PC-3 (cell line): ENCODE results near the gene BDKRB2. TPM values are rescaled to one million over a fixed set of nuclear protein-coding genes. Genes with fewer than 3 reads are reported as not detected.

Experiments used
- ATAC-seq: fragments of 200-7000 bp; cut with Tn5 transposase; 2 replicates; pipeline ENCODE4 v1.9.1; 2020; ENCODE audit warnings: mild to moderate bottlenecking, moderate library complexity
- BruUV-seq: library from RNA; stranded (reverse); fragments of 400-500 nt; replicated peaks from 2 replicates; lab custom pipeline; 2021; lab: Mats Ljungman, UMichigan
- CTCF ChIA-PET: fragments of 300-600 bp; sonication (Branson Sonifier 250); formaldehyde crosslinking; loops from one replicate; lab custom pipeline; 2022; ENCODE audit warnings: antibody characterized with exemption; lab: Charles Lee
- POLR2A ChIA-PET: fragments of 300-600 bp; sonication (Branson Sonifier 250); formaldehyde crosslinking; loops from one replicate; lab custom pipeline; 2022; ENCODE audit warnings: antibody characterized with exemption; ENCODE audit not compliant: unreplicated experiment; lab: Charles Lee
- DNase-seq: peaks from one replicate; pipeline ENCODE4 v3.0.0-alpha.2; 2015
- H2AFZ ChIP-seq: fragments of 300-600 bp; sonication (generic); 2 replicates; pipeline ENCODE4 v1.6.0; 2016; ENCODE audit warnings: antibody characterized with exemption, low read length
- H3F3A ChIP-seq: fragments of 300-600 bp; sonication (generic); one replicate; pipeline ENCODE4 v1.6.0; 2017; ENCODE audit warnings: antibody characterized with exemption, low read length, control low read depth, mild to moderate bottlenecking; ENCODE audit not compliant: unreplicated experiment
- H3K27ac ChIP-seq: fragments of 300-600 bp; sonication (generic); 2 replicates; pipeline ENCODE4 v1.5.1; 2016; ENCODE audit warnings: mild to moderate bottlenecking, low read length
- H3K27me3 ChIP-seq: fragments of 300-600 bp; sonication (generic); 2 replicates; pipeline ENCODE4 v1.6.1; 2016; ENCODE audit warnings: low read length, mixed read lengths
- H3K36me3 ChIP-seq: fragments of 300-600 bp; sonication (generic); 2 replicates; pipeline ENCODE4 v1.6.1; 2016; ENCODE audit warnings: low read depth, mixed run types, low read length, mixed read lengths
- H3K4me1 ChIP-seq: fragments of 300-600 bp; sonication (generic); 2 replicates; pipeline ENCODE4 v1.5.1; 2016; ENCODE audit warnings: low read length; ENCODE audit not compliant: insufficient read depth
- H3K4me2 ChIP-seq: fragments of 300-600 bp; sonication (generic); 2 replicates; pipeline ENCODE4 v1.6.0; 2016; ENCODE audit warnings: low read length
- H3K4me3 ChIP-seq: fragments of 300-600 bp; sonication (generic); 2 replicates; pipeline ENCODE4 v1.5.1; 2016; ENCODE audit warnings: mild to moderate bottlenecking, low read length, mixed read lengths
- H3K79me2 ChIP-seq: fragments of 300-600 bp; sonication (generic); 2 replicates; pipeline ENCODE4 v1.6.1; 2017; ENCODE audit warnings: low read length, mixed read lengths
- H3K9ac ChIP-seq: fragments of 300-600 bp; sonication (generic); 2 replicates; pipeline ENCODE4 v1.6.0; 2016; ENCODE audit warnings: mild to moderate bottlenecking, low read length
- H3K9me2 ChIP-seq: fragments of 300-600 bp; sonication (generic); replicated peaks from 2 replicates; pipeline ENCODE4 v1.6.1; 2016; ENCODE audit warnings: mixed run types, low read length, mixed read lengths
- H3K9me3 ChIP-seq: fragments of 300-600 bp; sonication (generic); 2 replicates; pipeline ENCODE4 v1.6.1; 2016; ENCODE audit warnings: low read length, mixed read lengths
- H4K20me1 ChIP-seq: fragments of 300-600 bp; sonication (generic); 2 replicates; pipeline ENCODE4 v1.6.1; 2016; ENCODE audit warnings: low read length, mixed read lengths
- EZH2 ChIP-seq: fragments of 300-600 bp; sonication (generic); IDR thresholded peaks from one replicate; pipeline ENCODE4 v1.6.1; 2017; ENCODE audit warnings: antibody characterized with exemption, mild to moderate bottlenecking, low read length; ENCODE audit not compliant: unreplicated experiment
- EZH2phosphoT487 ChIP-seq: fragments of 300-600 bp; sonication (generic); IDR thresholded peaks from 2 replicates; pipeline ENCODE4 v1.6.1; 2018; ENCODE audit warnings: mild to moderate bottlenecking, antibody characterized with exemption, low read length, borderline replicate concordance
- intact Hi-C: fragments of 100-400 bp; cut with micrococcal nuclease; formaldehyde crosslinking; loops from 2 replicates; pipeline ENCODE4 v1.9.0; 2023
- total RNA-seq: library from RNA; depleted of rRNA; stranded (reverse); fragments of >200 nt; gene quantifications from 2 replicates; pipeline ENCODE4 v1.2.3, GENCODE V29; 2014
- TF ChIP-seq, protein P1 (sequence below): fragments of 300-600 bp; sonication (generic); conservative IDR thresholded peaks from 2 replicates; pipeline ENCODE4 v1.5.1; 2017; ENCODE audit warnings: antibody characterized with exemption, low read depth, mild to moderate bottlenecking, low read length

The BDKRB2 gene
- total RNA-seq, 1 experiment from 2014 or later: 0.07 TPM

DNA sequence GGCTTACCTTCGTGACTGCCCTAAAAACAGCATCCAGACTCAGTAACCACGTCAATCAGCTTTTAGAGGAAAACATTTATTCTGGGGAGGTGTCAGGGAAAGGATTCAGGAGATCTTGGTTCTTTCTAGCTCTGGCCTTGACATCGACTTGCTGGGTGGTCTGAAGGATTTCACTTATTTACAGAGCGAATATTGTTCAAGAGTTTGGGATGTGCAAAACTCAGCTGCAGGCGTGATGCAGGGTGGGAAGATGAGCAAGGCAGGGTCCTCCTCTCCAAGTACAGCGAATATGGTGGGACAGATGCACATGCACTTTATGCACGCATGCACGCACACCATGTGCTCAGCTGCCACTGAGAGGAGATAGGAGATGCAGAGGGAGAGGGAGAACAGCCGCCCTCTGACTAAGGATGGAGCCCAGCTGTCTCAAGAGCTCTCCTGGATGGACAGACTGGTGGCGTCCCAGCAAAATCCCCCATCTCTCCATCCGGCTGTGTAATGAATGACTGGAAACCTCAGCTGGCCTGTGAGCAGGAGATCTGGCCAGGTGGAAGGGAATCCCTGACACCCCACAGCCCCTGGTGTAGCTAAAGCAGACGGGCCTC lies 27.0 kb downstream of the BDKRB2 start:
- Histone ChIP-seq H3K27me3 (peaks cover 39% of the 10 kb centered on the region), H3K4me3 (no peak overlapping the region), H3F3A (no peaks in the 10 kb centered on the region), H3K9me2 (no peaks in the 10 kb centered on the region), H3K4me1 (no peaks in the 10 kb centered on the region), H4K20me1 (no peaks in the 10 kb centered on the region), H3K9me3 (no peaks in the 10 kb centered on the region), H3K4me2 (no peak overlapping the region), H3K36me3 (no peaks in the 10 kb centered on the region), H3K9ac (no peak overlapping the region), H2AFZ (no peak overlapping the region), H3K27ac (no peak overlapping the region), H3K79me2 (no peaks in the 10 kb centered on the region)
- ATAC-seq (no peak), DNase-seq (no peak)
- ChIA-PET CTCF (no interaction called here), POLR2A (no interaction called here)
- BruUV-seq: no TSS peak
- TF ChIP-seq EZH2 (no peak), EZH2phosphoT487 (no peak)
- TF ChIP-seq, protein P1, sequence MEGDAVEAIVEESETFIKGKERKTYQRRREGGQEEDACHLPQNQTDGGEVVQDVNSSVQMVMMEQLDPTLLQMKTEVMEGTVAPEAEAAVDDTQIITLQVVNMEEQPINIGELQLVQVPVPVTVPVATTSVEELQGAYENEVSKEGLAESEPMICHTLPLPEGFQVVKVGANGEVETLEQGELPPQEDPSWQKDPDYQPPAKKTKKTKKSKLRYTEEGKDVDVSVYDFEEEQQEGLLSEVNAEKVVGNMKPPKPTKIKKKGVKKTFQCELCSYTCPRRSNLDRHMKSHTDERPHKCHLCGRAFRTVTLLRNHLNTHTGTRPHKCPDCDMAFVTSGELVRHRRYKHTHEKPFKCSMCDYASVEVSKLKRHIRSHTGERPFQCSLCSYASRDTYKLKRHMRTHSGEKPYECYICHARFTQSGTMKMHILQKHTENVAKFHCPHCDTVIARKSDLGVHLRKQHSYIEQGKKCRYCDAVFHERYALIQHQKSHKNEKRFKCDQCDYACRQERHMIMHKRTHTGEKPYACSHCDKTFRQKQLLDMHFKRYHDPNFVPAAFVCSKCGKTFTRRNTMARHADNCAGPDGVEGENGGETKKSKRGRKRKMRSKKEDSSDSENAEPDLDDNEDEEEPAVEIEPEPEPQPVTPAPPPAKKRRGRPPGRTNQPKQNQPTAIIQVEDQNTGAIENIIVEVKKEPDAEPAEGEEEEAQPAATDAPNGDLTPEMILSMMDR: no peak
- intact Hi-C loops: no loop called here

DNA sequence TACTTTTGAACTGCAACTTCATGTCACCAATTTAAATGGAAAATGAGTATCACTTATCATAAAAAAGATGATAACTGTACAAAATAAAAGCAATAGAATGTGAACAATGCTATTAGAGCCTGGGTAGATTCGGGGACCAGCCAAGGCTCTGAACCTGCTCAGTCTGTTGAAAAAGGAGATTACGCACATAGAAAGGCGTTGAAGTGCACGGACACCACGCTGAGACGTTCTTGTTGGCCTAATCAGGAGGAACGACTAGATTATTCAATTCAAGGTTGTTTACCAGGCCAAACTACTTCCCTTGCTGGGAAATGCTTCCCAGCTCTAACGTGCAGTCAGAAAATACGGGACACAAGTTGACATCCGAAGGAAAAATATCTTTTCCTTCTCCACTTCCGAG lies 27.9 kb downstream of the BDKRB2 start:
- Histone ChIP-seq H3F3A (no peaks in the 10 kb centered on the region), H3K4me2 (no peak overlapping the region), H3K27me3 (peaks cover 40% of the 10 kb centered on the region), H3K36me3 (no peaks in the 10 kb centered on the region), H3K9ac (no peak overlapping the region), H3K4me3 (no peak overlapping the region), H4K20me1 (no peaks in the 10 kb centered on the region), H3K9me2 (no peaks in the 10 kb centered on the region), H3K9me3 (no peaks in the 10 kb centered on the region), H3K4me1 (no peaks in the 10 kb centered on the region), H3K79me2 (no peaks in the 10 kb centered on the region), H3K27ac (no peak overlapping the region), H2AFZ (no peak overlapping the region)
- intact Hi-C loops: no loop called here
- POLR2A ChIA-PET: no interaction called here
- no peak for DNase-seq
- no TSS peak for BruUV-seq
- CTCF ChIA-PET: no interaction called here
- ATAC-seq: no peak
- TF ChIP-seq EZH2phosphoT487 (no peak), EZH2 (no peak)
- TF ChIP-seq, protein P1: no peak

- H3K79me2 ChIP-seq: no peaks in the 10 kb centered on the region
- H4K20me1 ChIP-seq: no peaks in the 10 kb centered on the region
- ATAC-seq: no peak
- no peak overlapping the region for H3K9ac ChIP-seq
- no peaks in the 10 kb centered on the region for H3K36me3 ChIP-seq
- H3K4me3 ChIP-seq: no peak overlapping the region
- no peak overlapping the region for H2AFZ ChIP-seq
- no peaks in the 10 kb centered on the region for H3K9me3 ChIP-seq
- no peak for DNase-seq
- no peak overlapping the region for H3K4me2 ChIP-seq
- TF ChIP-seq, protein P1: no peak
- TF ChIP-seq EZH2: no peak
- no peak for TF ChIP-seq EZH2phosphoT487
- H3K4me1 ChIP-seq: no peaks in the 10 kb centered on the region
- intact Hi-C loops: no loop called here
- BruUV-seq: no TSS peak
- ChIA-PET POLR2A (interaction anchor here (0.6 kb wide), 1 partner anchor 114 kb away, joined by 3 read pairs; no protein-coding TSS in a partner anchor), CTCF (no interaction called here)
- no peak overlapping the region for H3K27ac ChIP-seq
- H3K27me3 ChIP-seq: peaks cover 52% of the 10 kb centered on the region
- no peaks in the 10 kb centered on the region for H3F3A ChIP-seq
- H3K9me2 ChIP-seq: no peaks in the 10 kb centered on the region
Measured at GRCh38 chr14:96233661-96234060, 29.0 kb downstream of the BDKRB2 start.
